ENCODE measurements around the gene RPLP2.

The RPLP2 gene

DNA sequence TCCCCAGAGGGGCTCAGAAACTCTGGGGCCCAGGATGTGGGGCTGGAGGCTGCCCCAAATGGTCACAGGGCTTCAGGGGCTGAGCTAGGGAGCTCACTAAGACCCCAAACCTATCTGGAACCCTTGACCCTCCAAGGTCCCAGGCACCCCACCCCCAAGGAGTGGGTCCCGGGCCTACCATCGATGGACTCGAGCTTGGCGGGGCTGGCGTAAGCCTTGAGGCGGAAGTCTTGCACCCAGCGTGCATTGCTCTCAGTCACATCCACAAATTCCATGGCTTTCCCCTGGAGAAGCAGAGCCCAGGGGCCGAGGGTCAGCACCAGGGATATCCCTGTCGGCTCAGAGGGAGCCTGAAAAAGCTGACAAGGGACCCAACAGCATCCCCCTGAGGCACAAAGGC is 35.9 kb upstream of the RPLP2 start:
- DNase-seq (ENCODE audit: low read depth in 2 of 2), result no peak

DNA sequence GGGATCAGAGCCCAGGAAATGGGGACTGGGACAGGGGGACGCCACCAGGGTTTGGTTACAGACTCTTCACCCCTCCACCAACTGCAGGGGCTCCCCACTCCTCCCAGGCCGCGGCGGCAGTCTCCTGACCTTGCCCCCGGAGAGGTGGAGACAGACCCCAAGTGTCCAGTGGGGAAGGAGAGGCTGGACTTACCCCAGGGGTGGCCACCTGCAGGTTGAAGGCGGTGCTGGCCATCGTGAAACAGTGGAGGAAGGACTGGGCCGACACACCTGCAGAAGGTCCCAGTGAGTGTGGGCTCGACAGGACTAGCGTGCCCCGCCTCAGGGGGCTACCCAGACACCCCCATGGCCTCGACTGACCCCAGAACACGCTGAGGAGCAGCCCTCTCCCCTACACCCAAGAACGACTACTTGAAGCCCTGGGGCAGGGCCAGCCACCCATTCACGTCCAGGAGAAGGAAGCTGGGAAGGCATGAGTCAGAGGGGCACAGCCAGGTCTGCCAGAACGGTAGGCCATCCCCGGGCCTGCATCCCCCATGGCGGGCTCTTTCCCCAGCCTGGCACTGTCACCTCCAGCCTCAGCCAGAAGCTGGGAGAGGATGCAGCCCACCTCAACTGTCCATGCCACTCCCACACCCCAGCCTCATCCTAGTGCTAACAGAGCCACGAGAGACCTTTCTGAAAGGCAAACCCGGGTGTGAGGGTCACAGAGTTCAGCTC is 34.7 kb upstream of the RPLP2 start:
- DNase-seq (ENCODE audit: low read depth in 2 of 2), result no peak

DNA sequence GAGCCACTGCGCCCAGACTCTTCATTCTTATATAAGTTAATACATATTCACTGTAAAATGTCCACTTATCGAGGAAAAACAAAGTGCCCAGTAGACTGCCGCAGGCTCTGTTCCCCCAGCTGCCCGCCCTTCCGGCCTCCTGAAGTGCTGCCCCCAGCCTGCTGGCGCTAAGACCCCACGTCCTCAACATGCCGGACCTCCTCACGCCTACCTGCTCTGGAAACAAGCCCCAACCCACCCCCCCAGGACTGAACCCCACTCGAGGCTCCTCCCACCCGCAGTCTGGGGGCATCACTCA is 33.6 kb upstream of the RPLP2 start:
- DNase-seq (ENCODE audit: low read depth in 2 of 2), result no peak

DNA sequence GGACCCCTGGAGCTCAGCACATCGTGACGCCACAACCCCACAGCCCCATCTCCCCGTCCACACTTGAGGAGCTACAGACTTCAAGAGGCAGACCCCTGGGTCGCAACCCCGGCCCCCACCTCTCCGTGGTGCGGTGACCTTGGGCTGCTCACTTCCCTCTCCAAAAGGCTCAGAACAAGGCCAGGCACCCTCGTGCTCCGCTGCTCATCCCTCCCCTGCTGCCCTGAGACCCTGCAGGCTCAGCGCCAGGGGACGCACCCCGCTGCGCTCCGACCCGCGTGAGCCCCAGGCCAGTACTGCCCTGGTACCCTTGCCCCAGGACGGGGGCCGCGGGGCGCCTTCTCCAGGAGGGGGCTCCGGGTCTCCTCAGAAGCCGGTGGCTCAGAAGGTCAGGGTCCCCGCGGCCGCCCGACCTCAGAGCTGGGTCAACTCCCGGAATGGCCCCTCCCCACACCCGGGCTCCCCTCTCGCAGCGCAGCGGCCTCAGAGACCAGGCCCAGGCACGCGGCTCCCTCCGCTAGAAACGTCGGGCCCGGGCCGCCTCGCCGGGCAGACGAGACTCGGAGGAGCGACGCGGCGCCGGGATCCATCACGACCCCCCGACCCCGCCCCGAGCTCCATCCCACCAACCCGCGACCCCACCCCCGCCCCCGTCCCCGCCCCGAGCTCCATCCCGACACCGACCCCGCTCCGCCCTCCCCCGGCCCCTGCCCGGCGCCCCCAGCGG is 33.0 kb upstream of the RPLP2 start:
- no peak for DNase-seq (ENCODE audit: low read depth in 2 of 2)

DNA sequence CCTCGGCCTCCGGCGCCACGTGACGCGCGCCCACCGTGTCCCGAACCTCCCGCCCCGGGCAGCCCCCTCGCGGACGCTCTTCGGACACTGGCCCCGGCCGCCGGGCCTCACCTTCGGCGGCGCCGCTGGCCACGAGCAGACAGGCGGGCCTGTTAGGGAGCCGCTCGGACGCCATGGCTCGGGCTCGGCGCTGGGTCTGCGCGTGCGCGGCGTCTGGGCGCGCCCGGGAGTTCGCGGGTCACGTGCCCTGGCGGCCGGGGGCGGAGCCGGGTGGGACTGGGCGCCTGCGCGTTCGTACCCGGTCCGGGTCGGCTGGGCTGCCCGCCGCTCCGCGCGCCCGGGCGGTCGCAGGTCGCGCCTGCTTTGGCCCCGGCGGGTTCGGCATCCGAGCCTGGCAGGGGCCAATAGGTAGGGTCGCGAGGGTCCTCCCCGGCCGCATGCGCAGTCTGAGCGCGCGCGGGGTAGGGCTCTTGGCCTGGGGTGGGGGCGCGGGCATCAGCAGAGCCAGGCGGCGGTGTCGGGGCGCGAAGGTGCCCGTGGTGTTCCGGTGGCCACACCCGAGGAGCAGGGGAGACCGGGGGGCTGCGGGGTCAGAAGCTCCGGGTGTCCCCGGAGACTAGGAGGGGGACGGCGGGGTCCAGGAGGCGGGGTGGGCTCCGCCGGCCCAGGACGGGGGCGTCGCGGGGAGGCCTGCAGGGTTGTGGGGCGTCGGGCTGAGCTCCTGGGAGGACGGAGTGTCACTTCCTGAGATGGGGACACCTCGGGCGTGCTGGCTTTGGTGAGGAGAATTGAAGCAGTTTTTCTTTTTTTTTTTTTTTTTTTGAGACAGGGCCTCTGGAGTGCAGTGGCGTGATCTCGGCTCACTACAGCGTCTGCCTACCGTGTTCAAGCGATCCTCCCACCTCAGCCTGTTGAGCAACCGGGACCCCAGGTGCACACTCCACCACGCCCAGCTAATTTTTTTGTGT is 32.2 kb upstream of the RPLP2 start, which contains the start of gene GATD1:
GATD1 (minus strand) TSS at position 200 of the 968 bp plus-strand sequence; CDS start at position 175, 25 bp downstream.
- DNase-seq (ENCODE audit: low read depth in 2 of 2), result peak; percentile 84 to 89

DNA sequence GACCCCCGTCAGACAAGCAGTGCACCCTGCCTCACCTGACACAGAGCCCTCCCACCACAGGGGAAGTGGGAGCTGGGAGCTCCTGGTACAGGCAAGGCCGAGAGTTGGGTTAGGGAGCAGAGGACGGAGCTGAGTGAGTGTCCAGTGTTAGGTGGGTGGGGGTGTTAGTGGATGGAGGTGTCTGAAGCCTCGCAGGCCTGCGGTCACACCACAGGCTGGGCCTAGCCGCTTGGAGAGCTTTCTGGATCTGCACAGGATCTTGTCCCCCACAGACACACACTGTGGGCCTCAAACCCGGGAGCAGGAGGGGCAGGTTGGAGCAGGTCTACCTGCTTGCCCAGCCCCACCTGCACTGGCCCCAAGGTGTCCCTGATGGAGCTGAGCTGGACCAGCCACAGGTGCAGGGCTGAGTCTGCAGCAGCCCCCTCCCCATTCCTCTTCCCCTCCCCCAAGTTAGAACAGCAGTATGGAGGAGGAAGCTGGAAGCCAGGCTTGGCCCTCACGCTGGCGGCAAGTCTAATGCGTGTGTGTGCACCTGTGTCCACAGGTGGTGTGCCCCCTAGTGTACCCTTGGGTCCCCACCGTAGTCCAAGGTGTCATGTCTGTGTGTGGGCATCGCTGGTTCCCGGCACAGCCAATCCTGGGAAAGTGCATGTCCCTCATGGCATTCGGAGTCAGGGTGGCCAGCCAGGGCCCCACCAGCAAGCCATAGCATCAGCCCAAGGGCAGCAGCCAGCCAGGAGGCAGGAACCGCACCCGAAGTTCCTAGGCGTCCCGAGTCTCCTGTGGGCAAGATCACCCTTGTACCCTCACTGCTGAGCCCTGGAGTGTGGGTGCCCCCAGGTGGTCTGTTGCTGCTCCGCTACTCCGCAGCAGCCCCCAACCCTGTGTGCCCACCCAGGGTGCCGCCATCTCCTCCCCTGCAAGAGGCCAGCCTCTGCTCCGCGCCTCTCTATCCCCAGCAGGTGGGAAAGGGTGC is 30.5 kb upstream of the RPLP2 start:
- no peak for DNase-seq (ENCODE audit: low read depth in 2 of 2)

DNA sequence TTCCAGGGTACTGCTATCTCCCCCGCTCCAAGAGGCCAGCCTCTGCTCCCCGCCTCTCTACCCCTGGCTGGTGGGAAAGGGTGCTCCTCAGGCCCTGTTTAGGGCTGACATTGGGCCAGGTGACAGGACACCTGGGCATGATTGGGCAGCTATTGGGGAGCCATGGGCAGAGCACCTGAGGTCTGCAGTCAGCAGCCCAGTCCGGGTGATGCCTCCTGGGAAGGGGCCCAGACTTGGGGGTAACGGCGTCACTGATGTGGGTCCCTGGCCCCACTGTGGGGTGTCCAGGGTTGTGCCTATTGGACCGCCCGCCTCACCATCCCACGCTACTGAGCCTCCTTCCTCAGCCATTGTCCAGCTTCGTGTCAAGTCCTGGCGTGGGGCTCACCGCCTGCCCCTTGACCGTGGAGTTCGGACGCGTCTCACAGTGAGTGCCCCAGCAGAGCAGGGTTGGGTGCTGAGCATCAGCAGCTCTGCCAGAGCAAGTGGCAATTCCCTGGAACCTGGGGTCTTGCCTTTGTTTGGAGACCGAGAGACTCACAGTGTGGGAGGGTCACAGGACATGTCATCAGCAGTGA is 29.7 kb upstream of the RPLP2 start:
- no peak for DNase-seq (ENCODE audit: low read depth in 2 of 2)

DNA sequence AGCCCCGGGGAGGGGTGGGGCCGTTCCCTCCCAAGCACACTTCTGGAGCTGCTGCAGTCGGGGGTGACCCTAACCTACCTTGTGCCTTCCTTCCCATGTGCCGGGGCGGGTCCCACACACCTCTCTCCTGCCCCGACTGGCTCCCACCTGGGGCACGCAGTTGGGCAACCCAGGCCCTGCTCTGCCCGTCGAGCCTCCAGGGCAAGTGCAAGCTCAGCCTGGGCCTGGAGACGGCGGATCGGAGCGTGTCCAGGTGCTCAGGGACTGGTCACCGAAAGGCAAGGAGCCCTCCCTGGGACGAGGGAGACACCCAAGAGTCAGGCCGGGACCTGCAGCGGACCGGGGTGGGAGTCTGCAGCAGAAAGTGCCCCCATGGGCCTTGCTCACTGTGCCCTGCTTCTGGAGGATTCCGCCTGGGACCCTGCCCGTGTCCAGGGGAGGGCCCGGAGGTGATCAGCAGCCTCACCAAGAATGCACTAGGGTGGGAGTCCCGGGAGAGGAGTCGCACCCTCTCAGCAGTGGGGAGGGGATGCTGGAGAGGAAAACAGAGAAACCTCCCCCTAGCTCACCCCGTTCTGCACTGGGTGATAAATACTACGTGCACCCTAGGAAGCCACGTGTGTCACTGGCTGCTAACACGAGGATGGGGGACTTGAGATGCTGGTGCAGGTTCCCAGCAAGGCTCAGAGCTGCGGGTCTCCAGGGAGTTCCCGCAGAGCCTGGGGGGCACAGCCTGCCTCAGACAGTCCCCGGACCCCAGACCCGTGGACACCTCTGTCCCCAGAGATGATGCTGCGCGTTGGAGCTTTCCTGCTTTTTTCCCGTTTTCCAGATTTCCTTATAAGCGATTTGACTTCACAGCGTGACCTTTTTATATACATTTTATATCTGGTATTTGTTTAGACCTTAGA is 27.2 kb upstream of the RPLP2 start:
- DNase-seq (ENCODE audit: low read depth in 2 of 2), result no peak

DNA sequence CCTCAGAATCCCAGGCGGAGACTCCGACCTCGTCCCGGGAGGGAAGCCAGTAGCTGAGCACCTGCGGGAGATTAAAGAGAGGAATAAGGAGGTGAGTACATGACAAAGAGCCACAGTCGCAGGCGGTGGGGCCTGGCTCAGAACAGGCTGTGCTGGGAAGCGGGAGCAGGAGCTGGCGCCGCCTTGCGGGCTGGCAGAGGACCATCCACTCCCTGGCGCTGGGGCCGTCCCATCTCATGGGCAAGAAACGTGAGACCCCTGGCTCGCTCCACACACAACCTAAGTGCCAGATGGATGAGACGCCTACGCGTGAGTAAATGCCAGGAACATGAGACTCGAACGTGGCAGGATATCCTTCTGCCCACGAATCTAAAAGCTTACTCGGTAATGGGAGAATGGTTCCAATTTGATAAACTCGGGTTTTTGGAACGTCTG is 26.2 kb upstream of the RPLP2 start:
- no peak for DNase-seq (ENCODE audit: low read depth in 2 of 2)

DNA sequence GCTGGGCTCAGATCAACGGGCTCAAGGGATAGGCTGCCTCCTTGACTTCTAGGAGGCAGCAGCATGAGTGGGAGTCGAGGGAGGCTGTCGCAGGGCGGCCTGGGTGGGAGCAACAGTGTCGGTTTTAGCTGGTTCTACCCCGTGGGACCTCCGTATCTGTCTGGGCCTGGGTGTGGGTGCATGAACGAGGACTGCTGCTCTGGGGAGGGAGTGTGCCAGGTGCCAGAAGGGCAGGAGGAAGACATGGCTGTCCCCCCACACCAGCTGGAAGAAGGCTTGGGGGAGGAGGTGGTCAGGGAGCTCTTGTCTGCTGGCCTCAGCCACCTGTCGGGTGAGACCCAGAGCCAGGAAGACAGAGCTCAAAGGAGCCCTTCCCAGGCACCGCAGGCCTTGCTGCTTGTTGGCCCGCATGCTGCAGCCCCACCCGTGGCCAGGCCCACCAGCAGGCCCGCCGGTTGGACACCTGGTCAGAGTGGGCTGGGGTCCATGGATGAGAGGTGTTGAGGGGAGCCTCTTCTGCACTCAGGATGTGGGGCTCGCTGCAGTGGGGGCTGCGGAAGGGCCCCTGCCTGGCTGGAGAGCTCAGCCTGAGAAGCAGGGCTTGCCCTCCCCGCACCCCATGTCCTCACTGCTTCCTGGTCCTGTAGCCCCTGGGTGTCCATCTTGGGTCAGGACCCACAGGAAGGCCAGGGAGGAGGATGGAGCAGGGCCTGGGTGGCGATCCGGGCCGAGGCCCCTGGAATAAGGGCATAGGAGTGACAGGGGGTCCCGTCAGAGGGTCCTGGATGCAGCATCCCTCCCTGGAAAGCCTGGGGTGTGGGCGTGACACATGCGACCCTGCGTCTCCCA is 23.3 kb upstream of the RPLP2 start:
- no peak for DNase-seq (ENCODE audit: low read depth in 2 of 2)

DNA sequence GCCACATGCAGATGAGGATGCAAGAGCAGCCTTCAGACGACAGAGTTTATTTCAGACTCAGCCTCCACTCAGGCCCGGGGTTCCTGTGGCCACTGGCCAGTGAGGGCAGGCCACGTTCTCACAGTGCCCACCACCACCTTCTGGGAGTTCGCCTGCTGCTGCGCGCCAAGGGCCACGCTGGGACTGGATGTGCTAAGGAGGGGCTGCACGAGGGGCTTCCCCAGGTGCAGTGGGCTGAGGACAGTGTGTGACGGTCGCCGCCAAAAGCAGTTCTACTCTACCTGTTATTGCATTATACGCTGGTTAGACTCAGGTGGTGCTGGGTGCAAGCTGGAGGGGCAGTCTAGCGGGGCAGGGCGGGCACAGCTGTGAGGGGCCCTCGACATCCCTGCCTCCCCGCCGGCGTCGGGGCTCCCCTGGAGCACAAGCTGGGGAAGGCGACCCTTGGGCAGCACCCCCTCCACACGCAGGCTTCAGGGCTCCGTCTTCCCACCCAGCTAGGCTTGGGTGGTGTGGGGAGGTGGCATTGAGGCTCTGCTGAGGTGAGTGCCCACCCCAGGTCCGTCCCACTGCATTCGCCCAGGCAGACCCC is 22.6 kb upstream of the RPLP2 start:
- no peak for DNase-seq (ENCODE audit: low read depth in 2 of 2)

DNA sequence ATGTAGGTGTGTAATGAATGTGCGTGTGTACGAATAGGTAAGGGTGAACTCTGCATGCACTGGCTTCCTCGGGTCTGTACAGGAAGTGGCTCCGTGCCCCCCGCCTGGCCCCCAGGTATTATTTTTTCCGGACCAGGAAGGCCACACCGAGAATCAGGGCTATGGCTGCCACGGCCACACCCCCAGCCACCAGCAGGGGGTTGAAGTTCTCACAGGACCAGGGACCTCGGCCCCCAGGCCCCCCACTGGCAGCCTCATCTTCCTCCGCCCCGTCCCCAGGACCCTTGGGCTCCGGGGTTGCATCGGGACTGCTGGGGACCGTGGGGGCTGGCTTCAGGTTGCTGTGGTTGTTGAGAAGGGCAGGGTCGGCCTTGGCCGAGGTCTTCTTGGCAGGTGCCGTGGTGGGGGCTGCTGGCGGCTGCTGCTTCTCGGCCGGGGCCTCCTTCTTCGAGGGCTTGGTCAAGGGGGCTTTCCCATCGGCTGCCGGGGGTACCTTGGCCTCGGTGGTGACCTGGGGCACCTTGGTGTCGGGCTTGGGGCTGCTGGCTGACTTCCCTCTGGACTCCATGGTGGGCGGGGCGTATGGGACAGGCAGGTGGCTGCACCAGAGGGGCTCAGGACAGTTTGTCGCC is 21.6 kb upstream of the RPLP2 start:
- no peak for DNase-seq (ENCODE audit: low read depth in 2 of 2)

DNA sequence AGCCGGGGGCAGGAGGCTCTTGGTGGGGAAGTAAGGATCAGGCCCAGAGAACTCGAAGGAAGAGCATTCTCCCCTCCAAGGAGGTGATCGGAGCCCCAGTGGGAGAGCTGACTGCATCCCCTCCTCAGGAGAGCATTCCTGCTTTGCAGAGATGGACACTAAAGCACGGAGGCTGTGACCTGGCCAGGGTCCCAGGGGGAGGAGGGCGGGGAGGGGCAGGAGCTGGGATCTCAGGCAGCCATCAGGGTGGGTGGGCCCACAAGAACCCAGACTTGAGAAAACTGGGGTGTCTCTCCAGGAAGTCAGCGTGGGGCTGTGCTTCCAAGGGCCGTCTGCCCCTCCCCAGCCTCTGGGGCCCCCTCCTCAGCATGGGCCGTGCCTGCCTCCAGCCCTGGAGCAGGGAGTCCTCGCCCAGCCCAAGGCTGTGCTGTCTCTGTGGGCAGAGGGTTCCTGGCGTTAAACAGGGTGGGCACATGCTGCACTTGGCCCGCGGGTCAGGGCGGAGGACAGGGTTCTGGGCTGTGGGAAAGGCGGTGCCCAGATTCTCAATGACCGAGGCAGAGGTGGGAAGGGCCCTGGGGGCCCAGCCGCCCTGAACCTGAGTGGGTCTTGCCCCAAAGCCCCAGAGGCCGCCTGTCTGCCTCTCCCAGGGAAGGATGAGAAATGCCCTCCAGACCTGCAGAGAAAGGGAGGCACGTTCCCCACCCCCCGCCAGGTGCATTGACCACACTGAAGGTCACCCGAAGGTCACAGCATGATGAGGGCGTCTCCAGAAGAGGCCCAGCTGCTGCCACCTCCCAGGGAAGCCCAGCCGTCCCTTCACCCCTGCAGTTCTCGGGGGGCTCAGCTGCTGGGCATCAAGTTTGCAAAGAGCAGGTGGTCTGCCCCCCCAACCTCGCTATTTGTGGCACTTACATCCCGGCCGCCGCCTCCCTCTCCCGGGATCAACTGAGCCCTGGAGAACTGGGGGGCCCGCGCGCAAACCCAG is 20.5 kb upstream of the RPLP2 start:
- DNase-seq (ENCODE audit: low read depth in 2 of 2), result no peak

DNA sequence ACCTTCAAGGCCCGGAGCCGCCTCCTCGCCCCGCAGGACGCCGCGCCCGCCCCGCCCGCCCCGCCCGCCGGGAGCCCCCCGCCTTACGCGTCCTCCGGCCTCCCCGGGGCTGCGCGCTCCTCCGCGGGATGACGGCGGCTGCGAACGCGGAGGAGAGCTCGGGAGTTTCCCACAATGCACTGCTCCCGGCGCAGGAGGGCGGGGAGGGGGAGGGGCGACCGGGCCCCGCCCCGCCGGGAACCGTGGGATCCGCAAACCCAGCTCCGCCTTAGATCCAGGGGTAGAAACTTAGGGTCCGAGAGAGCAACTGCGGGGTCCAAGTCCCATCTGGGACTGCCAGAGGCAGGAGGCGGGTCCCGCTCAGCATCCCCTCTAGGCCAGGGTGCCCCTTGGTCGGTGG is 19.8 kb upstream of the RPLP2 start, which contains the start of gene CEND1:
CEND1 (minus strand) TSS at position 148 of the 400 bp plus-strand sequence. CDS start 1,514 bp downstream, outside the sequence.
- DNase-seq (ENCODE audit: low read depth in 2 of 2), result no peak

DNA sequence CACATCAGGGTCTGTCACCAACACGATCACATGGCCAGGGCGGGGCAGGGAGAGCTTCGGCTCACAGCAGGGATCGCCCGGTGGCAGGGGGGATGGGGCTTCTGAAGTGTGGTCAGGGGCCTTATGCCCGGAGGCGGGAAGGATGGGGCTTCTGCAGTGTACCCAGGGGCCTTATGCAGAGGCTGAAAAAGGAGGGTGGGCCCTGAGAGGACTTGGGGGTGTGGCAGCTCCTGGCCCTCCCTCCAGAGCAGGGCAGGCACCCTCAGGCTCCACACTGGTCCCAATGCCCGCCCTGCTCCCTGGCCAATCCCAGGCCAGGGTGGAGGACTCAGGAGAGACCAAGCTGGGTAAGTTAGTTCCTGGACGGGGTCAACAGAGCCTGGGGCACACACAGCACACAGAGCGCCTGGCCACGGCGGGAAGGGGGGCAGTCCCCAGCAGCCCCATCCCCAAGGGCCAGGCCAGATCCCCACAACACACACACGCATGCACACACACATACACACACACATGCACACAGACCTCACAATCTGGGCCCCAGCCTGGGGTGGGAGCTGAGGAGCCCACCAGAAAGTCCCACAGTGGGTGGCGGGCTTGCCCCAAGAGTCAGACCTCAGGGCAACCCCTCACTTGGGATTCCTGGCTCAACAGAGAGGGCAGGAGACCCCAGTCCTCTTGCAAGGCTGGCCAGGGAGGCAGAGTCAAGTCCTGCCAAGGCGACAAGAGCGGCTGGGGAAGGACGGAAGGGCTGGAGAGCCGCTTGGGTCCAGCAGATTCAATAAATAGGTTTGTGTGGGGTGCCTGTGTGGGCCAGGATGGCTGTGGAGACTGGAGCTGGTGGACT is 18.8 kb upstream of the RPLP2 start:
- no peak for DNase-seq (ENCODE audit: low read depth in 2 of 2)

Data from stimulated activated CD8-positive, alpha-beta memory T cell treated with anti-CD3 and anti-CD28 coated beads, Interleukin-15, amount 100 ng/mL, for 4 hours (primary cell).